Activated B cell treated with CpG ODN at 0.5 μM for 24 hours (primary cell): Measurements from ENCODE around the gene CFAP97. TPM values are rescaled to one million over a fixed set of nuclear protein-coding genes. Genes with fewer than 3 reads are reported as not detected.

Experiments
- ATAC-seq: fragments of 200-7000 bp; cut with Tn5 transposase; one replicate; pipeline ENCODE4 v1.10.0; 2021; ENCODE audit warnings: low read depth, mild to moderate bottlenecking, moderate library complexity
- CTCF ChIA-PET: fragments of 350-600 bp; sonication (Branson Sonifier 250); formaldehyde crosslinking; loops from one replicate; lab custom pipeline; 2021; ENCODE audit warnings: antibody characterized with exemption; lab: Charles Lee
- POLR2A ChIA-PET: fragments of 350-600 bp; sonication (Branson Sonifier 250); formaldehyde crosslinking; loops from one replicate; lab custom pipeline; 2021; ENCODE audit warnings: antibody characterized with exemption; lab: Charles Lee
- DNase-seq: peaks from one replicate; pipeline ENCODE4 v3.0.0; 2022
- H3K27ac Mint-ChIP-seq: one replicate; pipeline ENCODE4 v1.8.0; 2020; ENCODE audit warnings: mixed read lengths
- H3K27me3 Mint-ChIP-seq: one replicate; pipeline ENCODE4 v1.8.0; 2021; ENCODE audit warnings: mixed read lengths
- H3K36me3 Mint-ChIP-seq: one replicate; pipeline ENCODE4 v1.8.0; 2021; ENCODE audit warnings: low read depth, mixed read lengths
- H3K4me1 Mint-ChIP-seq: one replicate; pipeline ENCODE4 v1.8.0; 2021; ENCODE audit warnings: mixed read lengths
- H3K4me3 Mint-ChIP-seq: one replicate; pipeline ENCODE4 v1.8.0; 2020; ENCODE audit warnings: mild to moderate bottlenecking, mixed read lengths
- H3K9me3 Mint-ChIP-seq: one replicate; pipeline ENCODE4 v1.8.0; 2020; ENCODE audit warnings: mixed read lengths
- intact Hi-C: fragments of 100-400 bp; cut with micrococcal nuclease; formaldehyde crosslinking; loops from one replicate; pipeline ENCODE4 v1.15.1; 2024
- total RNA-seq: library from RNA; stranded (reverse); gene quantifications from 2 replicates; pipeline ENCODE4 v1.2.3, GENCODE V29; 2022
- TF ChIP-seq, protein P1 (sequence below): fragments of 200-600 bp; IDR thresholded peaks from one replicate; pipeline ENCODE4 v1.8.0; 2022; ENCODE audit warnings: antibody characterized with exemption, mild to moderate bottlenecking

The CFAP97 gene
- total RNA-seq, 1 donor from 2014 or later: 44.1 TPM

DNA sequence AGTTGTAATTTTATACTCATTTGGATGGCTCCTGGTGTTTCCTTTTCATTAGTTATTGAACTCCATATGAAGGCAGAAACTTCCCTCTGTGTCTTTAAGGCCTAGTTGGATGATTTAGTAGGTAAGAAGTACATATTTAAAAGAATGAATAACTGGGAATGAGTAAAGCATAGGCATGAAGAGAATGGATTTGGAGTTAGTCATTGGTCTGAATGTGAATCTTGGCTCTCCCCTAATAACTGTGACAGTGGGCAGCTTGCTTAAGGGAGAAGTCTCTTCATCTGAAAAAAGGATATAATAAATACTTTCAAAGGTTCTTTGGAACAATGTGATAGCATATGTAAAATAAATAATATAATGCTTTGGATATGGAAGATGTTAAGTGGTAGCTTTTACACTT lies 18.8 kb upstream of the CFAP97 start:
- intact Hi-C loops: no loop called here
- TF ChIP-seq, protein P1, sequence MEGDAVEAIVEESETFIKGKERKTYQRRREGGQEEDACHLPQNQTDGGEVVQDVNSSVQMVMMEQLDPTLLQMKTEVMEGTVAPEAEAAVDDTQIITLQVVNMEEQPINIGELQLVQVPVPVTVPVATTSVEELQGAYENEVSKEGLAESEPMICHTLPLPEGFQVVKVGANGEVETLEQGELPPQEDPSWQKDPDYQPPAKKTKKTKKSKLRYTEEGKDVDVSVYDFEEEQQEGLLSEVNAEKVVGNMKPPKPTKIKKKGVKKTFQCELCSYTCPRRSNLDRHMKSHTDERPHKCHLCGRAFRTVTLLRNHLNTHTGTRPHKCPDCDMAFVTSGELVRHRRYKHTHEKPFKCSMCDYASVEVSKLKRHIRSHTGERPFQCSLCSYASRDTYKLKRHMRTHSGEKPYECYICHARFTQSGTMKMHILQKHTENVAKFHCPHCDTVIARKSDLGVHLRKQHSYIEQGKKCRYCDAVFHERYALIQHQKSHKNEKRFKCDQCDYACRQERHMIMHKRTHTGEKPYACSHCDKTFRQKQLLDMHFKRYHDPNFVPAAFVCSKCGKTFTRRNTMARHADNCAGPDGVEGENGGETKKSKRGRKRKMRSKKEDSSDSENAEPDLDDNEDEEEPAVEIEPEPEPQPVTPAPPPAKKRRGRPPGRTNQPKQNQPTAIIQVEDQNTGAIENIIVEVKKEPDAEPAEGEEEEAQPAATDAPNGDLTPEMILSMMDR: no peak
- H3K9me3 Mint-ChIP-seq: no peaks in the 10 kb centered on the region
- no peak overlapping the region for H3K27ac Mint-ChIP-seq
- peaks cover 66% of the 10 kb centered on the region for H3K4me1 Mint-ChIP-seq
- H3K36me3 Mint-ChIP-seq: peaks cover 3% of the 10 kb centered on the region
- DNase-seq: no peak
- CTCF ChIA-PET: no interaction called here
- POLR2A ChIA-PET: interaction anchor here (1.4 kb wide), 1 partner anchor 13 kb away, joined by 4 read pairs; no protein-coding TSS in a partner anchor
- no peaks in the 10 kb centered on the region for H3K27me3 Mint-ChIP-seq
- no peak overlapping the region for H3K4me3 Mint-ChIP-seq
- ATAC-seq: no peak

DNA sequence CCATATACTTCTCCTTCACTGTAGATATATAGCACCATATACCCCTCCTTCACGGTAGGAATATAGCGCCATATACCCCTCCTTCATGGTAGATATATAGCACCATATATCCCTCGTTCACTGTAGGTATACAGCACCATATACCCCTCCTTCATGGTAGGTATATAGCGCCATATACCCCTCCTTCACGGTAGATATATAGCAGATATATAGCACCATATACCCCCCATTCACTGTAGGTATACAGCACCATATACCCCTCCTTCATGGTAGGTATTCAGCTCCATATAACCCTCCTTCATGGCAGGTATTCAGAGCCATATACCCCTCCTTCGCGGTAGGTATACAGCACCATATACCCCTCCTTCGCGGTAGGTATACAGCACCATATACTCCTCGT lies 18.1 kb upstream of the CFAP97 start:
- H3K36me3 Mint-ChIP-seq: peaks cover 3% of the 10 kb centered on the region
- H3K9me3 Mint-ChIP-seq: no peaks in the 10 kb centered on the region
- DNase-seq (no peak), ATAC-seq (no peak)
- intact Hi-C loops: no loop called here
- TF ChIP-seq, protein P1: no peak
- ChIA-PET POLR2A (interaction anchor here (0.7 kb wide), 1 partner anchor 365 kb away, joined by 8 read pairs; no protein-coding TSS in a partner anchor), CTCF (no interaction called here)
- no peaks in the 10 kb centered on the region for H3K27me3 Mint-ChIP-seq
- H3K4me1 Mint-ChIP-seq: peaks cover 73% of the 10 kb centered on the region
- H3K4me3 Mint-ChIP-seq: no peak overlapping the region
- peak overlapping the region; percentile 18 for H3K27ac Mint-ChIP-seq

DNA sequence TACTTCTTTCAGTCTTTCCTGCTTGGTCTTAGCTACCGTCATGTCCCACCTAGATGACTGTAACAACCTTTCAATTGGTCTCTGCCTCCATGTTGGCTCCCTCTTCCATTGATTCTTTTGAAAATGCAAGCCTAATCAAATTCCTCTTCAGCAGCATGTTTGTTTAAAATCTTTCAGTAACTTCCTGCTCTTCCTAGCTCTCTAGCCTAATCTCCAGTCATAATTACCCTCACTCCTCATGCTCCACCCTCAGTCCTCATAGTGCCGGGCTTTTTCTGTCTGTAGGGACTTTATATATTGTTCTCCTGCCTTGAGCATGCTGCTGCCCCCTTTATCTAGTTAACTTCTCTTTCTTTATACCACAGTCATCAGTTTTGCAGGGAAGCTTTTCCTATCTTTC lies 17.7 kb upstream of the CFAP97 start:
- ATAC-seq (no peak), DNase-seq (no peak)
- Mint-ChIP-seq H3K4me1 (peaks cover 77% of the 10 kb centered on the region), H3K27me3 (no peaks in the 10 kb centered on the region), H3K27ac (peak overlapping the region; percentile 18), H3K4me3 (no peak overlapping the region), H3K9me3 (no peaks in the 10 kb centered on the region), H3K36me3 (peaks cover 3% of the 10 kb centered on the region)
- ChIA-PET POLR2A (interaction anchor here (0.7 kb wide), 1 partner anchor 366 kb away, joined by 8 read pairs; no protein-coding TSS in a partner anchor), CTCF (no interaction called here)
- intact Hi-C loops: no loop called here
- TF ChIP-seq, protein P1: no peak

DNA sequence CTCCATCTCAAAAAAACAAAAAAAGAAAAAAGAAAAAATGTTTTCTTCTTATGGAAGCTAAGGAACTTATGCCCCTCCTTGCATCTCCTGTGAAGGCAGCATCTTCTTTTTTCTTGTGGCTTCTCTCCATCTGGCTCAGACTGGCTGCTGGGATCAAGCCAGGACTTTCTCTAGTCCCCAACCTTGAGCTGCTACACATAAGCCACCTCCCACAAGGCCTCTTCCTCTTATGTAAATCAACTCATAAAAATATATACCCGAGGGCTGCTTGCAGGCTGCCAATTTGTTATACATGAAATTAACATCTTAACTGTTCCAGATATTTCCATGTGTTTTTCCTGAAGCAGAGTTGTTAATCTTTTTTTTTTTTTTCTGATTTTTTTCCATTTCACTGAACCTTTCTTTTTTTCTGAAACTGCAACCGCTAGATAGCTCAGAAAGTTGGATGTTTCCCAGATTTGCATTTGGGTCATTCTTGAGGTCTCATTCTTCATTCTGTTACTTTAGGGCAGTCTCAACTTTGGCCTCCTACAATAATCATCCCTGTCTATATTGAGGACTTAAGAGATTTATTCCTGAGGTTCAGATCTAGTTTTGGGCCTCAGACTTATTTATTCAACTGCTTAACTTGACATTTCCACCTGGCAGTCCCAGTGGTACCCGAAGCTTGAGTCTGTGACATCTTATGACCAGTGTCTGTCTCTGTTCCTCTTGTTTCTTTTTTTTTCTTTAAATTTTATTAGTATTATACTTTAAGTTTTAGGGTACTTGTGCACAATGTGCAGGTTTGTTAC lies 15.9 kb upstream of the CFAP97 start:
- TF ChIP-seq, protein P1: no peak

DNA sequence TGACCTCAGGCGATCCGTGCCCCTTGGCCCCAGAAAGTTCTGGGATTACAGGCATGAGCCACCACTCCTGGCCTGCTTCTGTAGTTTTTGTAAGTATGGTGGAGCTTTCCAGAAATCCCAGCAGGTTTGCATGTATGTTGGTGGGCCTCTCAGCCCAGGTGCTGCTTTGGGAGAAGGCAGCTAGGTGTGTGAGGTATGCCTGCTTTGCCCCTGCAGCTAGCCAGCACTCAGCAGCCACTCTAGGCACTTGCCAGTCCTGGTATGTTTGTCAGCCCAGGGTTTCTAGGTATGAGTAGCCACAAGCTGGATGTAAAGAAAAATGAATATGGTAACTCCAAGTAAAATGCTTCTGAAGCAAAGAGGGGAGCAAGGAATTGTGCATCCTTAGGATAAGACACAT lies 14.5 kb upstream of the CFAP97 start:
- intact Hi-C loops: loop anchor here (10.0 kb wide), 1 partner anchor 744 kb away; the partner anchor contains the start of gene IRF2

More for the DNA sequence above, 15.9 kb upstream of the CFAP97 start:
- intact Hi-C loops: loop anchor here (10.0 kb wide), 1 partner anchor 745 kb away; the partner anchor contains the start of gene IRF2
- ATAC-seq (peak; percentile 82), DNase-seq (no peak)
- Mint-ChIP-seq H3K27ac (peak overlapping the region; percentile 87), H3K9me3 (no peaks in the 10 kb centered on the region), H3K36me3 (no peaks in the 10 kb centered on the region), H3K4me3 (peak overlapping the region; percentile 74), H3K27me3 (no peaks in the 10 kb centered on the region), H3K4me1 (peaks cover 79% of the 10 kb centered on the region)
- POLR2A ChIA-PET: interaction anchor here (0.6 to 1.6 kb wide), 7 partner anchors 9 to 176 kb away, joined by 3 to 15 read pairs (median 5); partner anchors contain the start of genes ANKRD37, LRP2BP and SNX25
- CTCF ChIA-PET: no interaction called here

More for the DNA sequence above, 14.5 kb upstream of the CFAP97 start:
- DNase-seq (no peak), ATAC-seq (no peak)
- H3K4me3 Mint-ChIP-seq: no peak overlapping the region
- no peaks in the 10 kb centered on the region for H3K27me3 Mint-ChIP-seq
- TF ChIP-seq, protein P1: no peak
- no peaks in the 10 kb centered on the region for H3K36me3 Mint-ChIP-seq
- H3K27ac Mint-ChIP-seq: peak overlapping the region; percentile 42
- ChIA-PET CTCF (no interaction called here), POLR2A (no interaction called here)
- H3K9me3 Mint-ChIP-seq: no peaks in the 10 kb centered on the region
- peaks cover 88% of the 10 kb centered on the region for H3K4me1 Mint-ChIP-seq
